CD14-positive monocyte (primary cell): ENCODE data around the gene ENTHD1. TPM values are rescaled to one million over a fixed set of nuclear protein-coding genes. Genes with fewer than 3 reads are reported as not detected.

Source experiments
- DNase-seq, 3 donors: peaks; one replicate each; pipeline ENCODE4 v3.0.0-alpha.2; 2011 to 2022
- H2AFZ ChIP-seq: 2 replicates; pipeline ENCODE4 v1.6.0; 2012; ENCODE audit warnings: mild to moderate bottlenecking, low read depth, low read length, inconsistent platforms; ENCODE audit not compliant: insufficient read depth, poor library complexity, severe bottlenecking
- H3K27ac ChIP-seq, 2 donors: 1 replicate in 1 of 2; 2 replicates in 1 of 2; pipeline ENCODE4 v1.5.1; 2012 to 2013; ENCODE audit warnings: low read length in 2 of 2, control low read depth in 1 of 2, inconsistent platforms in 1 of 2, low read depth in 1 of 2, mild to moderate bottlenecking in 1 of 2
- H3K27me3 ChIP-seq, 2 donors: one replicate each; pipeline versions ENCODE4 v1.6.0 to v1.6.1; 2011 to 2013; ENCODE audit warnings: low read length in 2 of 2; ENCODE audit not compliant: control insufficient read depth in 2 of 2, insufficient read depth in 2 of 2
- H3K36me3 ChIP-seq, 2 donors: replicated peaks in 1 of 2; 1 replicate in 1 of 2; 2 replicates in 1 of 2; pipeline versions ENCODE4 v1.5.1 to v1.6.1; 2012 to 2013; ENCODE audit warnings: low read length in 2 of 2, control low read depth in 1 of 2, inconsistent platforms in 1 of 2, mild to moderate bottlenecking in 1 of 2; ENCODE audit not compliant: insufficient read depth in 2 of 2, control insufficient read depth in 1 of 2
- H3K4me1 ChIP-seq, 2 donors: 1 replicate in 1 of 2; 2 replicates in 1 of 2; pipeline versions ENCODE4 v1.5.1 to v1.6.1; 2012 to 2013; ENCODE audit warnings: low read length in 2 of 2, control low read depth in 1 of 2, inconsistent platforms in 1 of 2, mild to moderate bottlenecking in 1 of 2, moderate library complexity in 1 of 2; ENCODE audit not compliant: insufficient read depth in 2 of 2, control insufficient read depth in 1 of 2
- H3K4me2 ChIP-seq: replicated peaks from 2 replicates; pipeline ENCODE3; 2012; ENCODE audit warnings: low read length, moderate library complexity, mild to moderate bottlenecking; ENCODE audit not compliant: poor library complexity, severe bottlenecking; ENCODE audit errors: extremely low read depth
- H3K4me3 ChIP-seq, 3 experiments: fragments of 200-600 bp in 1 of 3; sonication (generic) in 1 of 3; replicated peaks in 1 of 3; 1 replicate in 2 of 3; 2 replicates in 1 of 3; pipeline ENCODE4 v1.5.1; 2011 to 2013; ENCODE audit warnings: low read length in 3 of 3, mild to moderate bottlenecking in 3 of 3, control low read depth in 2 of 3, low read depth in 2 of 3, inconsistent platforms in 1 of 3, moderate library complexity in 1 of 3
- H3K79me2 ChIP-seq: 2 replicates; pipeline ENCODE4 v1.6.0; 2012; ENCODE audit warnings: mild to moderate bottlenecking, control low read depth, inconsistent platforms, low read length, moderate library complexity; ENCODE audit not compliant: insufficient read depth
- H3K9ac ChIP-seq: 2 replicates; pipeline ENCODE4 v1.6.0; 2017; ENCODE audit warnings: low read length, mild to moderate bottlenecking; ENCODE audit not compliant: insufficient read depth, poor library complexity, severe bottlenecking
- H3K9me3 ChIP-seq, 2 donors: replicated peaks in 1 of 2; 1 replicate in 1 of 2; 2 replicates in 1 of 2; pipeline versions ENCODE4 v1.5.1 to v1.6.1; 2012 to 2013; ENCODE audit warnings: low read length in 2 of 2, control low read depth in 1 of 2; ENCODE audit not compliant: control insufficient read depth in 1 of 2, insufficient read depth in 1 of 2
- H4K20me1 ChIP-seq: 2 replicates; pipeline ENCODE4 v1.6.0; 2012; ENCODE audit warnings: mild to moderate bottlenecking, low read length, control low read depth, moderate library complexity; ENCODE audit not compliant: insufficient read depth
- H3K27ac Mint-ChIP-seq, 7 donors: one replicate each; pipeline ENCODE4 v1.8.0; 2020; ENCODE audit warnings: mild to moderate bottlenecking in 7 of 7, mixed read lengths in 7 of 7, moderate library complexity in 6 of 7, inconsistent platforms in 2 of 7
- H3K27me3 Mint-ChIP-seq, 3 donors: one replicate each; pipeline ENCODE4 v1.8.0; 2021 to 2022; ENCODE audit warnings: low read depth in 3 of 3, mild to moderate bottlenecking in 3 of 3, mixed read lengths in 3 of 3, moderate library complexity in 3 of 3, inconsistent platforms in 1 of 3
- H3K36me3 Mint-ChIP-seq, 2 donors: one replicate each; pipeline ENCODE4 v1.8.0; 2020; ENCODE audit warnings: mixed read lengths in 2 of 2, inconsistent platforms in 1 of 2, mild to moderate bottlenecking in 1 of 2
- H3K4me1 Mint-ChIP-seq: one replicate; pipeline ENCODE4 v1.8.0; 2020; ENCODE audit warnings: mild to moderate bottlenecking, mixed read lengths
- H3K4me3 Mint-ChIP-seq, 2 donors: one replicate each; pipeline ENCODE4 v1.8.0; 2020; ENCODE audit warnings: mild to moderate bottlenecking in 2 of 2, mixed read lengths in 2 of 2, moderate library complexity in 1 of 2
- H3K9me3 Mint-ChIP-seq, 7 donors: one replicate each; pipeline ENCODE4 v1.8.0; 2020 to 2022; ENCODE audit warnings: mixed read lengths in 7 of 7, mild to moderate bottlenecking in 6 of 7, moderate library complexity in 6 of 7, inconsistent platforms in 2 of 7
- CTCF ChIP-seq: fragments of 200-600 bp; IDR thresholded peaks from one replicate; pipeline ENCODE4 v1.8.0; 2022; ENCODE audit warnings: antibody characterized with exemption, mild to moderate bottlenecking
- WGBS: methylation state at CpG from one replicate; pipeline ENCODE4 v1.1.5; 2013; ENCODE audit warnings: missing lambda C conversion rate; ENCODE audit not compliant: insufficient coverage; 5-methylcytosine and 5-hydroxymethylcytosine counted together
- intact Hi-C, 2 donors: fragments of 100-400 bp; cut with micrococcal nuclease; formaldehyde crosslinking; loops; one replicate each; pipeline versions ENCODE4 v1.15.0 to v1.15.1; 2023
- polyA plus RNA-seq, 3 donors: library from polyadenylated mRNA; depleted of rRNA in 1 of 3; unstranded in 2 of 3; stranded (reverse) in 1 of 3; fragments of 300-500 nt in 2 of 3; fragments of >200 nt in 1 of 3; fragmentation: Illumina TruSeq in 2 of 3; gene quantifications; 1 replicate in 2 of 3; 2 replicates in 1 of 3; pipeline ENCODE4 v1.2.3, GENCODE V29; 2012 to 2021

ENTHD1 gene
- polyA plus RNA-seq, 3 donors = not detected

- DNase-seq = no peak
- no peak for TF ChIP-seq CTCF
- Mint-ChIP-seq H3K27me3 (peaks cover 8 to 18% (median 10%) of the 10 kb centered on the region in 3 donors), H3K36me3 (no peaks in the 10 kb centered on the region), H3K27ac (no peak overlapping the region), H3K9me3 (peaks cover 0 to 2% (median 0%) of the 10 kb centered on the region in 7 donors), H3K4me1 (peaks cover 27% of the 10 kb centered on the region), H3K4me3 (no peak overlapping the region)
- Histone ChIP-seq H4K20me1 (no peaks in the 10 kb centered on the region), H2AFZ (no peak overlapping the region), H3K79me2 (no peaks in the 10 kb centered on the region), H3K27me3 (peaks cover 2 to 7% of the 10 kb centered on the region in 2 donors), H3K27ac (no peak overlapping the region), H3K4me1 (peaks cover 10 to 23% of the 10 kb centered on the region in 2 donors), H3K4me3 (no peak overlapping the region), H3K9ac (no peak overlapping the region), H3K4me2 (no peak overlapping the region), H3K36me3 (no peaks in the 10 kb centered on the region), H3K9me3 (no peaks in the 10 kb centered on the region)
- 87% methylated on average over 8 of the region's 9 CpGs for WGBS
- intact Hi-C loops = no loop called here
Observed at GRCh38 chr22:39940757-39941305, 47.3 kb upstream of the ENTHD1 start.

- Mint-ChIP-seq H3K9me3 (peaks cover 0 to 2% (median 0%) of the 10 kb centered on the region in 7 donors), H3K4me3 (no peak overlapping the region), H3K4me1 (peaks cover 29% of the 10 kb centered on the region), H3K27me3 (peaks cover 15 to 26% (median 15%) of the 10 kb centered on the region in 3 donors), H3K36me3 (no peaks in the 10 kb centered on the region), H3K27ac (no peak overlapping the region)
- H3K4me3 ChIP-seq = no peak overlapping the region
- no CpG with 5 or more reads among the region's 3 CpGs for WGBS
- H3K9ac ChIP-seq = no peak overlapping the region
- no peak for TF ChIP-seq CTCF
- intact Hi-C loops = loop anchor here in 1 of 2 donors (10.0 kb wide), 1 partner anchor 55 kb away; the partner anchor contains the start of gene FAM83F
- no peak for DNase-seq
- H3K36me3 ChIP-seq = no peaks in the 10 kb centered on the region
- peaks cover 10 to 23% of the 10 kb centered on the region in 2 donors for H3K4me1 ChIP-seq
- no peaks in the 10 kb centered on the region for H3K79me2 ChIP-seq
- H3K27ac ChIP-seq = no peak overlapping the region
- no peak overlapping the region for H2AFZ ChIP-seq
- H3K4me2 ChIP-seq = no peak overlapping the region
- no peaks in the 10 kb centered on the region for H4K20me1 ChIP-seq
- peaks cover 4 to 16% of the 10 kb centered on the region in 2 donors for H3K27me3 ChIP-seq
- no peaks in the 10 kb centered on the region for H3K9me3 ChIP-seq
Observed at GRCh38 chr22:39939830-39940229, 46.3 kb upstream of the ENTHD1 start.
